Measurements from ENCODE around the gene C20orf173.
"Not testable (repeated sequence)": the region's sequence is repeated elsewhere in the genome, so short reads cannot be mapped to it uniquely, and the experiment has no call there.

C20orf173 gene, protein sequence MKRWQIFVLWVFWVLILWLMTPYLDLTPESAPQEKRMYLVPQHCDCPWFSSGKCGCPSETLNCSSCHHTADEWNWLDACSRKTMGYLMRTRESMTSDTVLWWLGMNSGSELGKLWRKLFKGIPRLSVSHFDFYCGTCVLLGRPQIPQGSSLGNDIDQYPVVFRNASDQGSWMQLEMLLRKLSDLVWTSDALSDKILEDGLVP

DNA sequence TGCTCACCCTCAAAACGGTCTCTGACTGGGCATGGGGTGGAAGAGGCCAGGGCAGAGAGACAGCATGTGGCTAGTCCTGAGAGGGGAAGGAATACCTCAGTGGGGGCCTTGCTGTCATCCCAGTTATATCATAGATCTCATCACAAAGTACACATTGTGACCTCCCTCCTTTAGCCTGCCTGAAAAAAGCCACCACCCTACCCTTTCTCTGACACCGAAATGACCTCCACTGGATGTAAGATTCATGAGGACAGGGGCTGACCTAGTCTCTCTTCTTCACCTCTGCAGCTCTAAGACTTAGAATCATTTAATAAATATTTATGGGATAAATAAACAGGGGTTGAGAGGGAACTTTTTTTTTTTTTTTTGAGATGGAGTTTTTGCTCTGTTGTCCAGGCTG, at the start of gene C20orf173:
C20orf173 (minus strand) TSS at position 101 of the 400 bp plus-strand sequence. CDS start 279 bp downstream, outside the sequence.
- DNase-seq (ENCODE audit: low spot score): no peak

DNA sequence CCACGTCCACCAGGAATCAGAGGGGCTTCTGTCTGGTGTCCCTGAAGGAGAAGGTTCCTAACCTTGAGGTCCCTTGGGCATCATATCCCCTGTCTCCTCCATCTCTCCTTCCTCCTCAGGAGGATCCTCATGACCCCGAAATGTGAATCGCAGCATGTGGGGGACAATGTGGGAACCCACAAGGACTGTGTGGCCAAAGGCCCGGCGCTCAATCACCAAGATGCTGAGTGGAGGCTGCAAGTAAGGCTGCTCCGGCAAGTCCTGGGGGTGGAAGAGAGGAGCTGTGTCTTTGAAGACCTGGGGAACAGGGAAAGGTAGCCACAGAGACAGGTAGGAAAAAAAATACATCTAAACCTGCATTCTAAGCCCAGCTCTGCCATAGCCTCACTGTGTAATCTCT, 49.7 kb upstream of the C20orf173 start:
- no peak for DNase-seq (ENCODE audit: low spot score)

DNA sequence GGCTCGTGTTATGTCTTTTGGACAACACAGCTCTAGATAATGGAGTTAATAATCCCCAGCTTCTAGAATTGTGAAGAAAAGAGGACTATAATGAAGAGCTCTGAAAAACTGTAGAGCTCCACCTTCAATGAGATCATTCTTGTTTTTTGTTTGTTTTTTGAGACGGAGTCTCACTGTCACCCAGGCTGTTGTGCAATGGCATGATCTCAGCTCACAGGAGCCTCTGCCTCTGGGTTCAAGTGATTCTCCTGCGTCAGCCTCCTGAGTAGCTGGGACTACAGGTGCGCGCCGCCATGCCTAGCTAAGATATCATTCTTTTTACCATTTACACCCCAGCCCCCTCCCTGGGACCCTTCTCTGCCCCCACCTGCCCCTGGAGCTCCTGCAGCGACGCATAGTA, 49.0 kb upstream of the C20orf173 start:
- no peak for DNase-seq (ENCODE audit: low spot score)

DNA sequence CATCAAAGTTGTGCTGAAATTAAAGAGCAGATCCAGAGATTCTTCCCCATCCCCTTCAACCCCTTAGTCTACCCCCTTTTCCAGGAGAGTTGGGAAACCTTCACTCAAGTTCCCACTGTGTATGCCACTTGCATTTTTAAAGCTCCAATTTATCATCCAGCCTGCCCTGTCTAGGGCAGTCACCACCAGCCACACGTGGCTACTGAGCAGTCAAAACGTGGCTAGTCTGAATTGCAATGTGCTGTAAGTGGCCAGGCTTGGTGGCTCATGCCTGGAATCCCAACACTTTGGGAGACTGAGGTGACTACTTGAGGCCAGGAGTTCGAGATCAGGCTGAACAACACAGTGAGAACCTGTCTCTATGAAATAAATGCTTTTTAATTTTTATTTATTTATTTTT, 47.4 kb upstream of the C20orf173 start:
- DNase-seq (ENCODE audit: low spot score): no peak

DNA sequence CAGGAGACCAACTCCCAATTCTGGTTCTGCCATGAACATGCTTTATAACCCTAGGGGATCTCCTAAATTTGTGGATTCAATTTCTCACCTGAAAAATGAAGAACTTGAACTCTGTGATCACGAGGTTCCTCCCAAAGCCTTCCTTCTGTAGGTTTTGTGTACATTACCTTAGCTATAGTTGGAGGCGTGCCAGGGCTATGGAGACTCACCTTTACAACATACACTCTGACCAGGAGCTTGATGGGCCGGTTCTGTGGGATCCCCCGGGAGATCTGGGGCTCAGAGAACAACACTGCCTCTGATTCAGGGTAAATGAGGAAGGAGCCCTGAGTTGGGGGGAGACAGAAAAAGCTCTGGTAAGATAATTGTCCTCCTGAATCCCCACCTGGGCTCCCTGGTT, 46.5 kb upstream of the C20orf173 start:
- DNase-seq (ENCODE audit: low spot score): no peak

DNA sequence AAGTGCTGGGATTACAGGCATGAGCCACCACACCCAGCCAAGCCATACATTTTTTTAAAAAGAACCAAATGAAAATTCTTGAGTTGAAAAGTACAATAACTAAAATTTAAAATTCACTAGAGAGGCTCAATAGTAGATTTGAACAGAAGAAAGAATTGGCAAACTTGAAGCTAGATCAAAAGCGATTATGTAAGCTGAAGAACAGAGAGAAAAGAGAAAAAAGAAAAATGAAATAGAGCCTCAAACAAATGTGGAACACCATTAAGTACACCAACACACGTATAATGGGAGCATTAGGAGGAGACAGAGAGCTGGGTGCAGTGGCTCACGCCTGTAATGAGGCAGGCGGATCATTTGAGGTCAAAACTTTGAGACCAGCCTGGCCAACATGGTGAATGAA, 43.4 kb upstream of the C20orf173 start:
- no peak for DNase-seq (ENCODE audit: low spot score)

DNA sequence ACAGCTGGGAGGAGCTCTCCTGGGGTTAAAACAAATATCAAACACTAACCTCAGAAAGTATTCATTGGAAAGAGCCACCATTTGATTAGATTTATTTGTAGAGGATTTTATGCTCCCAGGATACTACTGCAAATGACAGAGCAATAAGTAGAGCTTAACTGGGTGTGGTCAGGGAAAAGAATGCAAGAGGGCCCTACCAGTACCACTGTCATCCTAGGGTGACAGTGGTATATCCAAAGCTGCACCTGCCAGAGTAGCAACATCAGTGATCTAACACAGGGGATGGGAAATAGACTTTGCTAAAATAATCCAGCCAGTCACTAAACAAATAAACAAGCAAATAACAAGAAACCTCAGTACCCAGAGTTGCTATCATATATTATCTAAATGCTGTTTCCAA, 42.1 kb upstream of the C20orf173 start:
- no peak for DNase-seq (ENCODE audit: low spot score)

DNA sequence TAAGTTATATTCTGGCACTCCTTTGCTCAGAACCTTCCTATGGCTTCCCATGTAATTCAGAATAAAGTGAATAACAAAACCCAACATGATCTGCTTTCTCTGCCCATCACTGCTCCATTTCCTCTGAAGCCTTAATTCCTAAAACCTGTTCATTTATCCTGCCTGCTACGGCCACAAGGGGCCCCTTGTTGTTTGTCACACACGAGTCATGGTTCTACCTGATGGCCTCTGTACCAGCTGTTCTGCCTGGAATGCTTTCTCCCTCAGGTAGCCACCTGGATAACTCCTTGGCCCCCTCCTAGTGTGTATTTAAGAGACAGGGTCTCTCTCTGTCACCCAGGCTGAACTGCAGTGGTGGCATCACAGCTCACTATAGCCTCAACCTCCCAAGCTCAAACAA, 39.2 kb upstream of the C20orf173 start:
- no peak for DNase-seq (ENCODE audit: low spot score)

DNA sequence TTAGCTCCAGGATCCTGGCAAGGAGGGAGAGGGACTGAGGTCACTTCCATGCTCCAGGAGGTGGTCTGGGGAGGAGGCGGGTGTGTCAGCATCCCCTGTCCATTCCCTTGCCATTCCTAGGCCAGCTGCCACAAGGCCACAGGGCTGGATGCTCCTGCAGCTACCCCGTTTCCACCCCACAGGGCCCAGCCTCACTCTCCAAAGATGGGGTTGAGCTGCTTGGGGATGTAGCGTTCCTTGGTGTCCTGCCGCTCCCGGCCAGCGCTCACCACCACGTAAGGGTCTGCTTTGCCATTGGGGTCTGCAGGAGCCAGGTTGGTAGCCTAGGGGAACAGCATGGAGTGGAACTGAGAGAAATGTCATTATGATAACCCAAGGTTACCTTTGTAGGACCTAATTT, 35.5 kb upstream of the C20orf173 start:
- DNase-seq (ENCODE audit: low spot score): no peak

DNA sequence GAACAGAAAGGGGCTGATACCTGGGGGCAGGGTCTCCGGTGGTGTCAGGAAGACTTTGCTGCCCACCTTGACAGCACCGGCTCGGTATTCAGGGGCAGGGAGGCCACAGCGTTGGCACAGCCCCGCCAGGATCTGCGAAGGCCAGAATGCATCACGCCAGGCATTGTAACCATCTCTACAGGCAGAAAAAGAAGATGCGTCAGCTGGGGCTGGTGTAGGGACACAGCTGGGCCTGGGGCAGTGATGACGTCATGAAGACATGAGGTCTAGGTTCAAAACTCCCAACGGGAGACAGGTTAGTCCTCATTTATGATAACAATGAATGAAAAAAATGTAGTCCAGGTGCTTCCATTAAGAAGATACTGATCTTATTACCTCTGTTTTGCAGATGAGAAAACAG, 34.4 kb upstream of the C20orf173 start:
- DNase-seq (ENCODE audit: low spot score): no peak

DNA sequence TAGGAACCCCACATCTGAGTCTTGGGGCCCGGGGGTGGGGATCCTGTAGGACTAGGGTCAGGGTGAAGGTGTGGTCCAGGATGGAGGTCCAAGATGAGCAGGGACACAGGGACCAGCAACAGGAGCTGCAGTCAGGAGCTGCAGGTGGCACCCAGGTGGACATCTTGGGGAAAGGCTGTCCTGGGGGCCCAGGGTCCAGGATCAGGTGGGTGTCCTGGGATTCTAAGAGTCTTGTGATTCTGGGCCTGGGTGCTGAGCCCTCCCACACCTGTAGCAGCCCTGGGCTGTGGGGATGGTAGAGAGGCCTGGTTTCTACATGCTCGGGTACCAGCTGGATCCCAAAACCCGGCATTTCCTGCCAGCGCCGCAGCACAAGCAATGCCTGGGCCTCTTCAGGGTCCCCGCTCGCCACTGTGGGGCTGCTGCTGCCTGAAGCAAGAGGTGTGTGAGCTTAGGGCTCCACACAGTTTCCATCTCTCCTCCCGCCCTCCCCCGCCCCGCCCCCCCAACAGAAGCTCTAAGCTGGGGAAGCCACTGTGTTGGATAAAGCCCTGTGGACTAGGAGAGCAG, 33.2 kb upstream of the C20orf173 start:
- no peak for DNase-seq (ENCODE audit: low spot score)

DNA sequence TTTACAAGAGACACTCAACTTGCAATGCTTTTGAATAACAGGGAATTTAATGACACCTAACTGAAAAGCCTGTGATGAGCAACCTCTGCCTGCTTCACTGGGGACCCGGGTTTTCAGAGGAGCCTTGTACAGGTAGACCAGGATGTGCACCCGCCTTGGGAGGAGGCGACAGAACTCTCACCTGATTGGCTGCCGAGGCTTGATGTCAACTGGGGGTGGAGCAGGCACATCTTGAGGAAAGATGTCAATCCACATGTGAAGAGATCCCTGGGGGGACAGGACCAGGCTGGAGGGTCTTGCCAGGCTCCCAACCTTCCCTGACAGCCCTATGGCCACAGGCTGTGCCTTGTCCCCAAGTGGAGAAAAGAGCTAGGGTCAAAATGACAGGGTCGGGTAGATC, 32.2 kb upstream of the C20orf173 start:
- no peak for DNase-seq (ENCODE audit: low spot score)

DNA sequence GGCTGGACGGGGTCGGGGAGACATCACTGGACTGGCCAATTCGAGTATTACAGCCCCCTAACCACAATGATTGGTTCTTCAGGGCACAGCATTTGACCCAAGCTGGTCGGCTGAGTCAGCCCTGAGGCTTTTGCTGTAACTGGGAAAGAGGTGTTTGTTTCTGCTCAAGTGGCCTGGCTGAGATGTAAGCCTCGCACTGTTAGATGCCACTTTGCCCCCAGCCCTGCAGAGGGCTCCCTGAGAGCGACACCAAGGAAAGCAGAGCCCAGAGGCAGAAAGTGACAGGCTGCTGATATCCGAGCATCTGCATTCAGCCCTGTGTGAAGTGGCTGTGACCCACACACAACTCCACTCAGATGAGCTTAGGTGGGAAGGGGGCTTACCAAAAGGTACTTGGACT, 31.8 kb upstream of the C20orf173 start:
- DNase-seq (ENCODE audit: low spot score): no peak

DNA sequence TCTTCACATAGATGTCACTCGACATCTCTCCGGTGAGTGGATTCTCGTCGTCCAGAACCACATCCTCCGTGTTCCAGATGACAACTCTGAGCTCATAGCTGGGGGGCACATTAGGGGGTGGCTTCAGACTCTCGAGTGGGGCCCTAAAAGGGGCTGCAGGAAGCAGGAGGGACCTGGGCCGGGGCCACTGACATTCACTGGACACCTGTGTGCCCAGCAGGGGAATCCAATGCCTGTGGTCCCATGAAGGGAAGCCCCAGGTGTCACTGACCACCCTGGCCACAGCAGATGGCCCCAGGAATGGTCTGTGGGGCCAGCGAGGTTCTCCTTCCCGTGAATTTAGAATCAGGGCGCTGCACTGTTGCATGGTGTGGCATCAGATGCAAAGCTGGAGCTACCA, 31.1 kb upstream of the C20orf173 start:
- DNase-seq (ENCODE audit: low spot score): no peak

DNA sequence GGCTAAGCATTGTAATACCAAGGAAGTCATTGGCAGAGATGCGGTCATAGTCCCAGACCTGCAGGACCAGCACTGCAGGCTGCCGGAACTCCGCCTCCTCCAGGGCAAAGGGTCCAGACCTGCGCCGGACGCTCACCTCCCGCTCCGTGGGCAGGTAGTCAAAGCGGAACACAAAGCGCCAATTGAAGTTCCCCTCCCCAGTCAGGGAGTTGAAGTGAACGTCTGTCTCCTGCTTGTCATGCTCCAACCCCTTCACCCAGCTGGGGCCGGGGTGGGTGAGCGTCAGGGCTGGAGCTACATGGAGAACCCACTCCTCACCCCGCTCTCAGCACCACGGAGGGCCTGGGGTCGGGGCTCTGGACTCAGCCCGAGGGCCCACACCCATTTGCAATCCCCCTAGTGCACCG, 30.7 kb upstream of the C20orf173 start:
- DNase-seq (ENCODE audit: low spot score): no peak

DNA sequence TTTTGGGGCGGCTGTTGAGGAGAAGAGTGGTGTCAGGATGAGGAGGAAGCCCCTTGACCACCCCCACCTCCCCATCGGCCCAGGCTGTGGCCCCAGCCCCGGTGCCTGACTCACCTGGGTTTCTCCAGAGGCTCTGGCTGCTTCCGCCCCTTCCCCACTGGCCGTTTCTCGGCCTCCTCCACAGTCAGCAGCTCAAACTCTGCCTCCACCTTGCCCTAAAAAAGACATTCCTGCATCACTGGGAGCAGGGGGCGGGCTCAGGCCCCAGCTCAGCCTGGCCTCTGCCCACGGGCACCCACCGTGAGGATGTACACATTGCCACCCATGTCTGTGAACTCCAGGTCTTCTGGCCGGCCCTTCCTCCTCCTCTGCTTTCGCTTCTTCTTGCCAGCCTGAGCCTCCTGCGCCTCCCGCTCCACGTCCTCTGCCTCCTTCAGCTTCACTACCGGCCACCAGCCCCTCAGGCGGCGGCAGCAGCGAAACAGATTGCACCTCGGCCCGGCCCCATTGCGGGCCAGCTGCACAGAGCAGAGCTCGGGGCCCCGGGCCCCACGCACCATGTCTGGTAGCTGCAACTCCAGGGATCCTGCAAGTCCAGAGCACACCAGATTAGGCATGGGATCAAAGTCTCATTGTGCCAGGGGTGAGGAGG, 29.7 kb upstream of the C20orf173 start:
- DNase-seq (ENCODE audit: low spot score): no peak

DNA sequence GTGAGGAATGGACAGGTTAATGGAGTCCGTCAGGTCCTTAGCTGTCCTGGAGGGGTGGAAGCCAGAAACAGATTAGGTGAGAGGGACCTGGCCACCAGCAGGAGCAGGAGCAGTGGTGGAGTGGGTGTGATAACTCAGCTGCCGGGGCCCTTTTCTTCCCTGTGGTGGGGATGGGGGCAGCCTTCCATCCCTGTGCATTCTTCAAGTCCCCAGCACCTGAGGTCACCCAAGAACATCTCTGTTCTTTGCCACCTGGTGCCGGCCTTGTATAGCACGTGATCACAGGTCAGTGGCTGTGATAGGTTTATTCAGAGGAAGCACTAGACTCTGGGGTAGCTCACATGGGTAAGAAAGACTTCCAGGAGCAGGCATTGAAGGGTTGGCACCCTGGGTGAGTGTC, 29.0 kb upstream of the C20orf173 start:
- no peak for DNase-seq (ENCODE audit: low spot score)

DNA sequence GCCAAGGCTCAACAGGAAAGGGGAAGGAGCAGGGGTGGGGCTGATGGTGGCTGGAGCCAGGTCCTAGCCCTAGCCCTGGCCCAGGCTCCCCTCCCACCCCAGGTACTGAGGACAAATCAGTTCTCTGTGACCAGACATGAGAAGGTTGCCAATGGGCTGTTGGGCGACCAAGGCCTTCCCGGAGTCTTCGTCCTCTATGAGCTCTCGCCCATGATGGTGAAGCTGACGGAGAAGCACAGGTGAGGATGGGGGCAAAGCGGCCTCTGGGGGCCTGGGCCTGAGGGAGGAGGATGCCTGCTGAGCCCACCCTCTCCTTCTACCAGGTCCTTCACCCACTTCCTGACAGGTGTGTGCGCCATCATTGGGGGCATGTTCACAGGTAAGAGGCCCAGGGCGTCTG, 27.4 kb upstream of the C20orf173 start:
- DNase-seq (ENCODE audit: low spot score): no peak

DNA sequence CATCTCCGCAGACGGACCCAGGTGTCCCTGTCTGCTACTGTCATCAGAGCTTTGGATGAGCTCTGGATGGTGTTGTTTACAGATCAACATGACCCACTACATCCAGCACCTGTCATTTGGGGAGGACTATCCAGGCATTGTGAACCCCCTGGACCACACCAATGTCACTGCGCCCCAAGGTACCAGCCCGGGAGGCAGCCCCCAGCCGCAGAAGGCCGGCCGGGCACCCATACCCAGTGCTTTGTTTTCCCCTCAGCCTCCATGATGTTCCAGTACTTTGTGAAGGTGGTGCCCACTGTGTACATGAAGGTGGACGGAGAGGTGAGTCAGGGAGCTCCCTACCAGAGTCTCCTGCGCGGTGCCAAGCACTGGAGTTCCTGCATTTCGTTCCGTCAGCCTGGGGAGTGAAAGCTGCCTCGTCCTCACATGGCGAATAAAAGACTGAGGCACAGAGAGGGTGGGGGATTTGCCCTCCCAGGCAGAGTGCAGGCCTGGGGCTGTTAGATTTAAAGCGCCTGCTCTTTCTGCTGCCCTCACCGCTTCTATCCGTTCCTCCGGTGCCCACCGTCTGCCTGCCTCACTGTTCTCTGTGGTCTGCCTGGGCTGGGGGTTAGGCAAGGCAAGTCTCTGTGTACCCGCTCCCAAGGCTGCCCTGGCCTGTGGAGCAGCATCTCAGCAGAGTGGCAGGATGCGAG, 26.6 kb upstream of the C20orf173 start:
- no peak for DNase-seq (ENCODE audit: low spot score)

DNA sequence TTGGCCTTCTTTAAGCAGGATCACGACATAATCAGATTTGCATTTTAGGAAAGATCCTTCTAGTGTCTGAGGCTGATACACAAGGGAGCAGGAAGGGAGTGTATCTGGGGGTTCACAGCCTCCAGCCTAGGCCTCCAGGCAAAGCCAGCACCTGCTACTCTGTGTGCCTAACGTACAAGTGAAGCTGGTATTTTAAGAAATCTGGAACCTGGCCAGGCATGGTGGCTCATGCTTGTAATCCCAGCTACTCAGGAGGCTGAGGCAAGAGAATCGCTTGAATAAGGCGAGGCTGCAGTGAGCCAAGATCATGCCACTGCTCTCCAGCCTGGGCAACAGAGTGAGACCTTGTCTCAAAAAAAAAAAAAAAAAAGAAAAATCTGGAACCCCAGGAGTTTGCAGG, 26.0 kb upstream of the C20orf173 start:
- DNase-seq (ENCODE audit: low spot score): not testable (repeated sequence)

DNA sequence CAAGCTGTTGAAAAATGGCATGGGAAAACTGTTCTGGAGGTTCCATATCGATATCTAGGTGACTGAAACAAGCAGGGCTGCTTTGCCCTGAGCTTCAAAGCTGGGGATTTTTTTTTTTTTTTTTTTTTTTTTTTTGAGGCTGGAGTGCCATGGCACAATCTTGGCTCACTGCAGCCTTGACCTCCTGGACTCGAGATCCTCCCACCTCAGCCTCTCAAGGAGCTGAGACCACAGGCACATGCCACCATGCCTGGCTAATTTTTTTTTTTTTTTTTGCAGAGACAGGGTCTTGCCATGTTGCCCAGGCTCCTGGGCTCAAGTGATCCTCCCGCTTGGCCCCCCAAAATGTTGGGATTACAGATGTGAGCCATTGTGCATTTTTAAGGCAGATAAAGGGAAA, 23.5 kb upstream of the C20orf173 start:
- no peak for DNase-seq (ENCODE audit: low spot score)

DNA sequence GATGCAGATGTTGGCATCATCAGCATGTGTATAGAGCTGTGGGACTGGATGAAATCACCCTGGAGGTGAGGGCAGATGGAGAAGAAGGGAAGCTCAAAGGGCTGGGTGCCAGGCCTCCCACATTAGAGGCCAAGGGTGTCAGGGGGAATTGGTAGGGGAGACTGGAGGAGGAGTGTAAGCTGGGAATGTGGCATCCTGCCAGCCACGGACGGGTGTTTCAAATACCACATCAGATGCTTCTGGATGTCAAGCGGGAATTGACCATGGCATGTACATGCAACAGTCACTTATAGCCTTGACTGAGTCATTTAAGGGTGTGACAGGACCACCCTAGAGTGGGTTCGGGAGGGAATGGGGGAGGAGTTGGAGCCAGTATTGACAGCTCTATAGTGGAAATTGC, 22.1 kb upstream of the C20orf173 start:
- DNase-seq (ENCODE audit: low spot score): no peak

DNA sequence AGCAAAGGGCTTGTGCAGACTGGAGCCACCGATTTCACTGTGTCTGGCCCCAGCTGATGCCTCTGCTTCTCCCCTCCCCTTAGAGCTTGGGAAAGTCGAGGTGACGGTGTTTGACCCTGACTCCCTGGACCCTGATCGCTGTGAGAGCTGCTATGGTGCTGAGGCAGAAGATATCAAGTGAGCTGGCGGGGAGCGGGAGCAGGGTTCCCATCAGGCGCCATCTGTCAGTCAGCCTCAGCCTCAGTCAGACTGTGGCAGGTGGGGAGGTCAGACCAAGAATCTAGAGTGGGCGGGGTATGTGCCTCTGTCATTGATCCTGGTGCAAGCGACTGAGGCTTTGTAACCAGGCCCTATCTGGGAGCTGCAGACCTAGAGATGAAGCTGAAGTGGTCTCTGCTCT, 17.9 kb upstream of the C20orf173 start:
- no peak for DNase-seq (ENCODE audit: low spot score)

Measured in hematopoietic multipotent progenitor cell treated with erythropoietin and hydrocortisone succinate and interleukin-3 and kit ligand, for 15 days (in vitro differentiated cells).